K562 (cell line): ENCODE data around the gene ASXL2. TPM values are rescaled to one million over a fixed set of nuclear protein-coding genes. Genes with fewer than 3 reads are reported as not detected.

Experiments used
- BHLHE40 ChIP-seq: IDR thresholded peaks from 2 replicates; pipeline ENCODE4 v1.6.1; 2011; ENCODE audit warnings: low read length, improper control_type of control experiment
- CEBPG ChIP-seq, 3 experiments: fragments of 200-800 bp in 1 of 3; sonication (Bioruptor generic) in 1 of 3; sonication (generic) in 1 of 3; formaldehyde crosslinking in 1 of 3; IDR thresholded peaks in 2 of 3; conservative IDR thresholded peaks in 1 of 3; 2 replicates each; pipeline versions ENCODE4 v1.6.1 to v1.8.0; 2016 to 2022; ENCODE audit warnings: missing compliant biosample characterization in 2 of 3, missing genetic modification characterization in 2 of 3, mild to moderate bottlenecking in 1 of 3, missing genetic modification reagents in 1 of 3
- ELF1 ChIP-seq: fragments of 200-800 bp; sonication (Bioruptor generic); IDR thresholded peaks from 2 replicates; pipeline ENCODE4 v1.6.1; 2016; ENCODE audit warnings: missing genetic modification characterization, missing compliant biosample characterization
- EP400 ChIP-seq: fragments of 450-650 bp; IDR thresholded peaks from 2 replicates; pipeline ENCODE4 v1.6.1; 2017; ENCODE audit warnings: antibody characterized with exemption, mild to moderate bottlenecking, moderate library complexity
- GTF2E2 ChIP-seq: fragments of 200-800 bp; sonication (Bioruptor generic); IDR thresholded peaks from 2 replicates; pipeline ENCODE4 v1.6.1; 2016; ENCODE audit warnings: missing genetic modification characterization, missing compliant biosample characterization
- MAZ ChIP-seq, 2 experiments: fragments of 450-650 bp in 1 of 2; sonication (generic) in 1 of 2; formaldehyde crosslinking; IDR thresholded peaks in 1 of 2; conservative IDR thresholded peaks in 1 of 2; 2 replicates each; pipeline versions ENCODE4 v1.4.0 to v1.5.0; 2020; ENCODE audit warnings: mild to moderate bottlenecking in 1 of 2, missing genetic modification reagents in 1 of 2
- PML ChIP-seq: IDR thresholded peaks from 2 replicates; pipeline ENCODE4 v1.6.1; 2012; ENCODE audit warnings: low read length, inconsistent platforms
- POLR2A ChIP-seq: fragments of 450-650 bp; conservative IDR thresholded peaks from 2 replicates; pipeline ENCODE4 v1.6.1; 2016
- RBM39 ChIP-seq: fragments of 200-400 bp; formaldehyde crosslinking; optimal IDR thresholded peaks from 2 replicates; pipeline ENCODE3; 2018; ENCODE audit warnings: low read depth, low read length
- SMARCA5 ChIP-seq: fragments of 450-650 bp; IDR thresholded peaks from 2 replicates; pipeline ENCODE4 v1.6.1; 2016
- ZBED1 ChIP-seq: IDR thresholded peaks from 2 replicates; pipeline ENCODE4 v1.6.1; 2014
- ZBTB17 ChIP-seq: fragments of 450-650 bp; formaldehyde crosslinking; IDR thresholded peaks from 2 replicates; pipeline ENCODE4 v1.4.0; 2020; ENCODE audit warnings: mild to moderate bottlenecking
- ZFP30 ChIP-seq: fragments of 250-450 bp; sonication (Bioruptor Pico); IDR thresholded peaks from 2 replicates; pipeline ENCODE4 v1.8.0; 2022; ENCODE audit warnings: moderate library complexity, mild to moderate bottlenecking, inconsistent platforms, borderline replicate concordance
- ZFX ChIP-seq: sonication (generic); formaldehyde crosslinking; IDR thresholded peaks from 2 replicates; pipeline ENCODE4 v1.8.0; 2022; ENCODE audit warnings: mild to moderate bottlenecking, missing genetic modification reagents, moderate library complexity
- ZNF143 ChIP-seq: sonication (generic); formaldehyde crosslinking; IDR thresholded peaks from 2 replicates; pipeline ENCODE4 v1.9.0; 2022; ENCODE audit warnings: mild to moderate bottlenecking, missing genetic modification reagents
- ZNF79 ChIP-seq: fragments of 250-450 bp; sonication (Bioruptor Pico); IDR thresholded peaks from 2 replicates; pipeline ENCODE4 v1.4.0; 2020; ENCODE audit warnings: low read depth, mild to moderate bottlenecking, moderate library complexity
- polyA plus RNA-seq, 8 experiments: library from polyadenylated mRNA; depleted of rRNA in 4 of 8; stranded (reverse) in 5 of 8; unstranded in 3 of 8; fragments of >200 nt; fragmentation: Nextera tagmentation in 2 of 8; fragmentation: Illumina TruSeq in 1 of 8; extraction: Ambion mirVana in 2 of 8; extraction: Trizol in 1 of 8; gene quantifications; 2 replicates each; pipeline versions ENCODE4 v1.2.1 to v1.2.3, GENCODE V29; 2011 to 2014; ENCODE audit warnings: inconsistent platforms in 1 of 8, missing spikeins in 1 of 8
- total RNA-seq, 7 experiments: library from RNA; depleted of rRNA in 6 of 7; stranded (reverse); fragments of >200 nt in 6 of 7; fragmentation: Illumina TruSeq in 2 of 7; extraction: Trizol in 2 of 7; gene quantifications; 2 replicates each; pipeline versions ENCODE4 v1.2.1 to v1.2.3, GENCODE V29; 2011 to 2021; ENCODE audit warnings: low replicate concordance in 1 of 7
- TF ChIP-seq, protein P1 (sequence below): fragments of 250-450 bp; sonication (Bioruptor Pico); IDR thresholded peaks from 2 replicates; pipeline ENCODE4 v1.5.0; 2020; ENCODE audit warnings: mild to moderate bottlenecking
- TF ChIP-seq, protein P2 (sequence below): fragments of 450-650 bp; IDR thresholded peaks from 2 replicates; pipeline ENCODE4 v1.6.1; 2016; ENCODE audit warnings: mild to moderate bottlenecking
- TF ChIP-seq, protein P3 (sequence below): sonication (generic); formaldehyde crosslinking; IDR thresholded peaks from 2 replicates; pipeline ENCODE4 v1.8.0; 2022; ENCODE audit warnings: mild to moderate bottlenecking, missing genetic modification reagents
- TF ChIP-seq, protein P4 (sequence below): sonication (generic); formaldehyde crosslinking; IDR thresholded peaks from 2 replicates; pipeline ENCODE4 v1.8.0; 2022; ENCODE audit warnings: missing genetic modification reagents, mild to moderate bottlenecking, moderate library complexity, borderline replicate concordance
- TF ChIP-seq, protein P5 (sequence below): fragments of 250-450 bp; sonication (Bioruptor Pico); IDR thresholded peaks from 2 replicates; pipeline ENCODE4 v1.4.0; 2020; ENCODE audit warnings: mild to moderate bottlenecking

ASXL2 gene
- total and polyA plus RNA-seq, 9 of the 15 experiments (the other 6 are each of a cell fraction or from before 2014, with no cell fraction given) = 2.2 to 25.9 (median 9.0) TPM

DNA sequence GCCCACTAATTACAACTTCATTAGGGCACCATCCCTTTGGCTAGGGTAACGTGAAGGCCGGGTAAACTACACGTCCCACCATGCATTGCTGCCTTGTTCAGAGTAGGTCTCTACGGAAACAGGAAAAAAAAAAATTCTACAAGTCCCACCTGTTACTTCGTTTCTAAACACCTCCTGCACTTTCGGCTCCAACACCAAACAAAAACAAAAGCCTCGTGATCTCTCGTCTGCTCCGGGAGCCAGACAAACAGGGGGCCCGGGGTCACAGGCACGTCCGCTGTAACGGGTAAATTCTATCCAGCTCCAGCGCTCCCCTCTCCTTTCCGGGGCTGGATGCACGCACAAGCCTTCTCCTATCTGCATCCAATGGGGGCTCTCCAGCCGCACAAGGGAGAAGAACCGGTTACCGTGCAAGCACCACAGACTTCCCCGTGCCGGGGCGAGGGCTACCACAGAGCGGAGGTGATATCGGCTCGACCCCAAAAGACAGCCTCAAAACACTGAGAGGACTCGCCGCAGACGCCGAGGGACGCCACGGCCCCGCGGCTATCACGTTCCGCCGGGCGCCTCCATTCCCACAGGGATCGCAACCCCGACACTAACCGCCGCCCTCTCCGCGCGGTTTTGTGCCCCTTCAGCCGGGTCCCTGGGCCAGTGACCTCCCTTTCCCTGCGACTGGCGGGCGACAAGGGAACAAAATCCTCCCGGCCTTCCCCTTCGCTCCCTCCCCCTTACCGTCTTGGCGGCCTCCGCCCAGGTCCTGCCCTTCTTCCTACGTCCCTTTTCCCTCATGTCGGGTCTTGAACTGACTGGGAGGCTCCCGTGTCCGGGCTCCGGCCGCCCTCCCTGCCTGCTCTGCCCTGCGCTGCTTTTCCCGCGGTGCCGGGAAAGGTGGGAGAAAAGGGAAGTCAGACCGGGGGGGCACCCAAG lies 591 bp downstream of the ASXL2 start (continued):
- TF ChIP-seq ZFX (CRISPR knock-in tag) (peak; percentile 75), POLR2A (peak; percentile 83), MAZ (CRISPR knock-in tag; conservative IDR thresholded peaks at IDR 0.05 in 1 of 2, IDR thresholded peaks at IDR 0.05 in 1 of 2) (peak in 1 of 2 experiments; percentile 41; a peak in 2 of 4 replicates), ELF1 (tag) (peak; percentile 63), BHLHE40 (peak; percentile 4; the same call in 1 of the 2 replicates), ZFP30 (CRISPR knock-in tag) (no peak), ZBTB17 (0 out of 2 replicates have a peak, but pooled peaks have one; percentile 51), RBM39 (no peak), ZNF79 (CRISPR knock-in tag) (no peak), EP400 (peak; percentile 68), SMARCA5 (0 out of 2 replicates have a peak, but pooled peaks have one; percentile 39), GTF2E2 (tag) (peak; percentile 94; the same call in 1 of the 2 replicates), PML (peak; percentile 43), ZNF143 (CRISPR knock-in tag) (peak; percentile 82), CEBPG (CRISPR knock-in tag; IDR thresholded peaks at IDR 0.05) (no peak), CEBPG (tag; conservative IDR thresholded peaks at IDR 0.05 in 1 of 2, IDR thresholded peaks at IDR 0.05 in 1 of 2) (no peak), ZBED1 (no peak)
- TF ChIP-seq, protein P1, sequence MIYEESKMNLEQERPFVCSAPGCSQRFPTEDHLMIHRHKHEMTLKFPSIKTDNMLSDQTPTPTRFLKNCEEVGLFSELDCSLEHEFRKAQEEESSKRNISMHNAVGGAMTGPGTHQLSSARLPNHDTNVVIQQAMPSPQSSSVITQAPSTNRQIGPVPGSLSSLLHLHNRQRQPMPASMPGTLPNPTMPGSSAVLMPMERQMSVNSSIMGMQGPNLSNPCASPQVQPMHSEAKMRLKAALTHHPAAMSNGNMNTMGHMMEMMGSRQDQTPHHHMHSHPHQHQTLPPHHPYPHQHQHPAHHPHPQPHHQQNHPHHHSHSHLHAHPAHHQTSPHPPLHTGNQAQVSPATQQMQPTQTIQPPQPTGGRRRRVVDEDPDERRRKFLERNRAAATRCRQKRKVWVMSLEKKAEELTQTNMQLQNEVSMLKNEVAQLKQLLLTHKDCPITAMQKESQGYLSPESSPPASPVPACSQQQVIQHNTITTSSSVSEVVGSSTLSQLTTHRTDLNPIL (CRISPR knock-in tag) = no peak
- TF ChIP-seq, protein P2, sequence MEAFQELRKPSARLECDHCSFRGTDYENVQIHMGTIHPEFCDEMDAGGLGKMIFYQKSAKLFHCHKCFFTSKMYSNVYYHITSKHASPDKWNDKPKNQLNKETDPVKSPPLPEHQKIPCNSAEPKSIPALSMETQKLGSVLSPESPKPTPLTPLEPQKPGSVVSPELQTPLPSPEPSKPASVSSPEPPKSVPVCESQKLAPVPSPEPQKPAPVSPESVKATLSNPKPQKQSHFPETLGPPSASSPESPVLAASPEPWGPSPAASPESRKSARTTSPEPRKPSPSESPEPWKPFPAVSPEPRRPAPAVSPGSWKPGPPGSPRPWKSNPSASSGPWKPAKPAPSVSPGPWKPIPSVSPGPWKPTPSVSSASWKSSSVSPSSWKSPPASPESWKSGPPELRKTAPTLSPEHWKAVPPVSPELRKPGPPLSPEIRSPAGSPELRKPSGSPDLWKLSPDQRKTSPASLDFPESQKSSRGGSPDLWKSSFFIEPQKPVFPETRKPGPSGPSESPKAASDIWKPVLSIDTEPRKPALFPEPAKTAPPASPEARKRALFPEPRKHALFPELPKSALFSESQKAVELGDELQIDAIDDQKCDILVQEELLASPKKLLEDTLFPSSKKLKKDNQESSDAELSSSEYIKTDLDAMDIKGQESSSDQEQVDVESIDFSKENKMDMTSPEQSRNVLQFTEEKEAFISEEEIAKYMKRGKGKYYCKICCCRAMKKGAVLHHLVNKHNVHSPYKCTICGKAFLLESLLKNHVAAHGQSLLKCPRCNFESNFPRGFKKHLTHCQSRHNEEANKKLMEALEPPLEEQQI = no peak
- TF ChIP-seq, protein P3, sequence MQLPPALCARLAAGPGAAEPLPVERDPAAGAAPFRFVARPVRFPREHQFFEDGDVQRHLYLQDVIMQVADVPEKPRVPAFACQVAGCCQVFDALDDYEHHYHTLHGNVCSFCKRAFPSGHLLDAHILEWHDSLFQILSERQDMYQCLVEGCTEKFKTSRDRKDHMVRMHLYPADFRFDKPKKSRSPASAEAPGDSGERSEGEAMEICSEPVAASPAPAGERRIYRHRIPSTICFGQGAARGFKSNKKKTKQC (CRISPR knock-in tag) = peak; percentile 67; the same call in 1 of the 2 replicates
- TF ChIP-seq, protein P4, sequence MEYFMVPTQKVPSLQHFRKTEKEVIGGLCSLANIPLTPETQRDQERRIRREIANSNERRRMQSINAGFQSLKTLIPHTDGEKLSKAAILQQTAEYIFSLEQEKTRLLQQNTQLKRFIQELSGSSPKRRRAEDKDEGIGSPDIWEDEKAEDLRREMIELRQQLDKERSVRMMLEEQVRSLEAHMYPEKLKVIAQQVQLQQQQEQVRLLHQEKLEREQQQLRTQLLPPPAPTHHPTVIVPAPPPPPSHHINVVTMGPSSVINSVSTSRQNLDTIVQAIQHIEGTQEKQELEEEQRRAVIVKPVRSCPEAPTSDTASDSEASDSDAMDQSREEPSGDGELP = no peak
- TF ChIP-seq, protein P5, sequence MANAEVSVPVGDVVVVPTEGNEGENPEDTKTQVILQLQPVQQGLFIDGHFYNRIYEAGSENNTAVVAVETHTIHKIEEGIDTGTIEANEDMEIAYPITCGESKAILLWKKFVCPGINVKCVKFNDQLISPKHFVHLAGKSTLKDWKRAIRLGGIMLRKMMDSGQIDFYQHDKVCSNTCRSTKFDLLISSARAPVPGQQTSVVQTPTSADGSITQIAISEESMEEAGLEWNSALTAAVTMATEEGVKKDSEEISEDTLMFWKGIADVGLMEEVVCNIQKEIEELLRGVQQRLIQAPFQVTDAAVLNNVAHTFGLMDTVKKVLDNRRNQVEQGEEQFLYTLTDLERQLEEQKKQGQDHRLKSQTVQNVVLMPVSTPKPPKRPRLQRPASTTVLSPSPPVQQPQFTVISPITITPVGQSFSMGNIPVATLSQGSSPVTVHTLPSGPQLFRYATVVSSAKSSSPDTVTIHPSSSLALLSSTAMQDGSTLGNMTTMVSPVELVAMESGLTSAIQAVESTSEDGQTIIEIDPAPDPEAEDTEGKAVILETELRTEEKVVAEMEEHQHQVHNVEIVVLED (CRISPR knock-in tag) = no peak
